Upper lobe of left lung (tissue), 6 donors: ENCODE measurements around the gene MED8. TPM values are rescaled to one million over a fixed set of nuclear protein-coding genes. Genes with fewer than 3 reads are reported as not detected.
"Not testable (repeated sequence)": the region's sequence is repeated elsewhere in the genome, so short reads cannot be mapped to it uniquely, and the experiment has no call there.

ENCODE experiments used
- ATAC-seq, 2 donors: fragments of 200-7000 bp; cut with Tn5 transposase; one replicate each; pipeline ENCODE4 v1.9.1; 2022; ENCODE audit warnings: mild to moderate bottlenecking in 2 of 2, moderate library complexity in 2 of 2; ENCODE audit not compliant: low FRiP score in 2 of 2
- DNase-seq, 2 donors: peaks; one replicate each; pipeline ENCODE4 v3.0.0-alpha.2; 2019 to 2020
- H3K27ac ChIP-seq, 4 donors: fragments of 200-600 bp; sonication (generic); one replicate each; pipeline ENCODE4 v1.5.1; 2016 to 2019
- H3K27me3 ChIP-seq, 4 donors: fragments of 200-600 bp; sonication (generic); one replicate each; pipeline ENCODE4 v1.5.1; 2017 to 2019
- H3K36me3 ChIP-seq, 4 donors: fragments of 200-600 bp; sonication (generic); one replicate each; pipeline ENCODE4 v1.5.1; 2016 to 2019
- H3K4me1 ChIP-seq, 4 donors: fragments of 200-600 bp; sonication (generic); one replicate each; pipeline ENCODE4 v1.5.1; 2018 to 2019
- H3K4me3 ChIP-seq, 4 donors: fragments of 200-600 bp; sonication (generic); one replicate each; pipeline ENCODE4 v1.5.1; 2017 to 2019; ENCODE audit warnings: mild to moderate bottlenecking in 2 of 4, moderate library complexity in 1 of 4
- H3K9me3 ChIP-seq, 4 donors: fragments of 200-600 bp; sonication (generic); one replicate each; pipeline ENCODE4 v1.5.1; 2018 to 2019
- CTCF ChIP-seq, 6 experiments: fragments of 450-650 bp in 4 of 6; fragments of 200-600 bp in 2 of 6; sonication (generic) in 2 of 6; IDR thresholded peaks; one replicate each; pipeline ENCODE4 v1.5.1; 2016 to 2019; ENCODE audit warnings: antibody characterized with exemption in 6 of 6
- EP300 ChIP-seq, 4 donors: sonication (generic); formaldehyde crosslinking; IDR thresholded peaks; one replicate each; pipeline ENCODE4 v1.5.1; 2017; ENCODE audit warnings: antibody characterized with exemption in 4 of 4, control low read depth in 2 of 4
- POLR2A ChIP-seq, 4 donors: fragments of 450-650 bp; IDR thresholded peaks; one replicate each; pipeline ENCODE4 v1.5.1; 2016 to 2017; ENCODE audit warnings: antibody characterized with exemption in 4 of 4, mild to moderate bottlenecking in 2 of 4
- POLR2AphosphoS5 ChIP-seq, 2 donors: sonication (generic); formaldehyde crosslinking; IDR thresholded peaks; one replicate each; pipeline ENCODE4 v1.5.1; 2017; ENCODE audit warnings: antibody characterized with exemption in 2 of 2
- WGBS, 2 donors: methylation state at CpG; one replicate each; pipeline ENCODE4 v1.1.5; 2017 to 2018; 5-methylcytosine and 5-hydroxymethylcytosine counted together
- total RNA-seq, 6 donors: library from RNA; depleted of rRNA in 4 of 6; stranded (reverse); fragments of >200 nt in 4 of 6; gene quantifications; one replicate each; pipeline versions ENCODE4 v1.1.0 to v1.2.1, GENCODE V29; 2016 to 2021
- donor health status: DM: no; HTN: no; CAD: no; lungs with moderate emphysema.
- donor health status: DM: no; HTN: yes; CAD: no; lungs with severe emphysema.

The MED8 gene
- total RNA-seq, 6 donors from 2014 or later = 13.8 to 59.7 (median 38.4) TPM

GRCh38 chr1:43402089-43402865 lies 12.7 kb upstream of the MED8 start:
- WGBS, 2 donors = 80 to 82% methylated on average over 6 of the region's 6 CpGs
- no peak for ATAC-seq
- Histone ChIP-seq H3K27me3 (no peaks in the 10 kb centered on the region), H3K36me3 (peaks cover 16 to 50% (median 40%) of the 10 kb centered on the region in 4 donors), H3K27ac (no peak overlapping the region), H3K9me3 (no peaks in the 10 kb centered on the region), H3K4me3 (no peak overlapping the region), H3K4me1 (peaks cover 0 to 7% (median 2%) of the 10 kb centered on the region in 4 donors)
- DNase-seq = no peak
- TF ChIP-seq CTCF (IDR thresholded peaks at IDR 0.05) (no peak), EP300 (IDR thresholded peaks at IDR 0.05) (no peak), POLR2A (IDR thresholded peaks at IDR 0.05) (no peak), POLR2AphosphoS5 (IDR thresholded peaks at IDR 0.05) (no peak)

DNA sequence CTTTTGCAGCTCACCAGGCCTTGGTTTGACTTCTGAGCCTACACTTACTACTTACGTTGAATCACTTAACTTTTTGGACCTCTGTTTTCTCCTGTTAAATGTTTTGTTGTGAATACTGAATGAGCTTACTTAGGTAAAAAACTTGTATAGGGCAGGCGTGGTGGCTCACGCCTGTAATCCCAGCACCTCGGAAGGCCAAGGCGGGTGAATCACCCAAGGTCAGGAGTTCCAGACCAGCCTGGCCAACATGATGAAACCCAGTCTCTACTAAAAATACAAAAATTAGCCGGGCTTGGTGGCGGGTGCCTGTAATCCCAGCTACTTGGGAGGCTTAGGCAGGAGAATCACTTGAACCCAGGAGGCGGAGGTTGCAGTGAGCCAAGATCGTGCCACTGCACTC lies 10.8 kb upstream of the MED8 start:
- WGBS, 2 donors = 93 to 96% methylated on average over 9 of the region's 9 CpGs
- H3K27me3 ChIP-seq, DNase-seq, H3K4me3 ChIP-seq, H3K27ac ChIP-seq, H3K9me3 ChIP-seq, ATAC-seq: not testable (repeated sequence)
- Histone ChIP-seq H3K4me1 (peaks cover 0 to 11% (median 3%) of the 10 kb centered on the region in 4 donors), H3K36me3 (peaks cover under 1 to 47% (median 22%) of the 10 kb centered on the region in 4 donors)

DNA sequence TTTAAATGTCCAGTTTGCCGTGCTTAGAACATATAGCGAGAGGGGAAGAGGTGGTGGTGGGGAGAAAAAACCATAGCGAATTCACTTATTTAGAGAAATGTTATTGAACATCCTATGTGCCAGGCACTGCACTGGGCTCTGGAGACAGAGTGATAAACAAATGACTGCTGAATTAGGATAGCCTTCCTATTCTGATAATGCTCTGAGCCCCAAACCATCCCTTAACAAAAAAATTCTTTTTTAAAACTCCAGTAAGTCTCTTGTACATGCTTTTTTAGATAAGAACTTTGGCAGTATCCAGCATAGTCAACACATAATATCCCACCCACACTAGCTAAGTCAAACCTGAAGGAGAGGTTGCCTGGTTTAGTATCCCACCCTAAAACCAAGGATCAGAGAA lies 8.6 kb upstream of the MED8 start:
- no peak for DNase-seq
- no peak for ATAC-seq
- TF ChIP-seq CTCF (IDR thresholded peaks at IDR 0.05) (no peak), EP300 (IDR thresholded peaks at IDR 0.05) (no peak), POLR2A (IDR thresholded peaks at IDR 0.05) (no peak), POLR2AphosphoS5 (IDR thresholded peaks at IDR 0.05) (no peak)
- Histone ChIP-seq H3K4me3 (no peak overlapping the region), H3K9me3 (no peaks in the 10 kb centered on the region), H3K27me3 (no peaks in the 10 kb centered on the region), H3K4me1 (peaks cover 0 to 11% (median 3%) of the 10 kb centered on the region in 4 donors), H3K27ac (no peak overlapping the region), H3K36me3 (peaks cover 0 to 30% (median 1%) of the 10 kb centered on the region in 4 donors)
- 93 to 94% methylated on average over 3 of the region's 3 CpGs for WGBS, 2 donors

- ATAC-seq = no peak
- TF ChIP-seq EP300 (IDR thresholded peaks at IDR 0.05) (no peak), POLR2AphosphoS5 (IDR thresholded peaks at IDR 0.05) (no peak), POLR2A (IDR thresholded peaks at IDR 0.05) (no peak), CTCF (IDR thresholded peaks at IDR 0.05) (no peak)
- 37 to 67% methylated on average over 1 of the region's 1 CpG for WGBS, 2 donors
- H3K4me3 ChIP-seq = no peak overlapping the region
- H3K27me3 ChIP-seq = no peaks in the 10 kb centered on the region
- H3K4me1 ChIP-seq = peaks cover 1 to 8% (median 3%) of the 10 kb centered on the region in 4 donors
- no peak overlapping the region for H3K27ac ChIP-seq
- H3K36me3 ChIP-seq = peaks cover 0 to 24% (median 0%) of the 10 kb centered on the region in 4 donors
- DNase-seq = no peak
- no peaks in the 10 kb centered on the region for H3K9me3 ChIP-seq
Measured at GRCh38 chr1:43396059-43396458, 6.5 kb upstream of the MED8 start.

DNA sequence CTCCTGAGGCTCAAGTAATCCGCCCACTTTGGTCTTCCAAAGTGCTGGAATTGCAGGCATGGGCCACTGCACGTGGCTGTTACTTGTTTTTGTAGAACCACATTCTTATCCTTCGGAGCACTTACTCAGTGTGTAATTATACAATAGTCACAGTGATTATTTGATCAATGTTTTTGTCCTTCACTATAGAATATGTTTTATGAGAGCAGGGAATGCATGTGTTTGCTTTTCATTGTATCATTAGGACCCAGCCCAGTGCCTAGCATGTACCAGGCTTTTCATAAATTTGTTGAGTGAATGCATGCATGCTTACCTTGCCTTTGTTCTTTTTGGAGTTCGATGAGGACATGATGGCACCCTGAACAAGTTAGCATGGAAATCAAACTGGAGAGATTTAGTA lies 5.9 kb upstream of the MED8 start:
- Histone ChIP-seq H3K9me3 (no peaks in the 10 kb centered on the region), H3K27me3 (no peaks in the 10 kb centered on the region), H3K4me3 (no peak overlapping the region), H3K36me3 (peaks cover 0 to 20% (median 0%) of the 10 kb centered on the region in 4 donors), H3K27ac (no peak overlapping the region), H3K4me1 (peaks cover 7 to 14% (median 9%) of the 10 kb centered on the region in 4 donors)
- no peak for DNase-seq
- 74 to 81% methylated on average over 4 of the region's 4 CpGs for WGBS, 2 donors
- no peak for ATAC-seq
- no peak for TF ChIP-seq CTCF (IDR thresholded peaks at IDR 0.05)
- no peak for TF ChIP-seq POLR2AphosphoS5 (IDR thresholded peaks at IDR 0.05)
- no peak for TF ChIP-seq POLR2A (IDR thresholded peaks at IDR 0.05)
- TF ChIP-seq EP300 (IDR thresholded peaks at IDR 0.05) = no peak
